Measurements from ENCODE around the gene PARP12.

- TF ChIP-seq ARNT (IDR thresholded peaks at IDR 0.05) (no peak), DIDO1 (tag; IDR thresholded peaks at IDR 0.05; ENCODE audit: low read depth) (no peak), NBN (IDR thresholded peaks at IDR 0.05; ENCODE audit: low read depth) (no peak), KLF10 (CRISPR knock-in tag; IDR thresholded peaks at IDR 0.05) (no peak), ZNF217 (CRISPR knock-in tag; IDR thresholded peaks at IDR 0.05) (no peak), ZNF592 (IDR thresholded peaks at IDR 0.05) (no peak), YY1 (IDR thresholded peaks at IDR 0.05; ENCODE audit: borderline replicate concordance in 1 of 3, control insufficient read depth in 1 of 3, extremely low read depth in 1 of 3, insufficient read depth in 3 of 3, insufficient read length in 1 of 3, insufficient replicate concordance in 2 of 3, low read depth in 1 of 3, low read length in 2 of 3) (no peak)
Observed at GRCh38 chr7:140081774-140082425, 19.1 kb upstream of the PARP12 start.

Measured in K562 (cell line).